ENCODE measurements around the gene FOXK2. TPM values are rescaled to one million over a fixed set of nuclear protein-coding genes. Genes with fewer than 3 reads are reported as not detected.

Gene FOXK2
- total RNA-seq, 1 donor from 2014 or later = 60.4 TPM

DNA sequence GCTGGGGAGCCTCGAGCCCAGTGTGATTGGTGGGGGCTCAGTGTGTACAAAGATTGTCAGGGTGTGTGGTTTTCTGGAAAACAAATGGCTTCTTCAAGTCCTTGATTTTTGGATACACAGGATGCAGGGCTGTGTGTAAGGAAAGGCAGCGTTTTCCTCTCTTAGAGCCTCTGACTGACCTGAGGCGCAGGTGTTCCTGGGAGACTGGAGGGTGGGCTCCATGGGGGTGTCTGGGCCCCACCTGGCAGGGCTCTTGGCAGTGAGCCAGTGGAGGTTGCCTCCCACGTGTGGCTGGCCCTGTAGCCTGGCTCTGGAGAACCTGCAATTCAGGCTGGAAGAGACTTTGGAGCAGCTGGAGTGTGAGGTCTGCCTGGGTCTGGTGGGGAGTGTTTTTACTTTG is 5.0 kb downstream of the FOXK2 start:
- TF ChIP-seq, protein P1, sequence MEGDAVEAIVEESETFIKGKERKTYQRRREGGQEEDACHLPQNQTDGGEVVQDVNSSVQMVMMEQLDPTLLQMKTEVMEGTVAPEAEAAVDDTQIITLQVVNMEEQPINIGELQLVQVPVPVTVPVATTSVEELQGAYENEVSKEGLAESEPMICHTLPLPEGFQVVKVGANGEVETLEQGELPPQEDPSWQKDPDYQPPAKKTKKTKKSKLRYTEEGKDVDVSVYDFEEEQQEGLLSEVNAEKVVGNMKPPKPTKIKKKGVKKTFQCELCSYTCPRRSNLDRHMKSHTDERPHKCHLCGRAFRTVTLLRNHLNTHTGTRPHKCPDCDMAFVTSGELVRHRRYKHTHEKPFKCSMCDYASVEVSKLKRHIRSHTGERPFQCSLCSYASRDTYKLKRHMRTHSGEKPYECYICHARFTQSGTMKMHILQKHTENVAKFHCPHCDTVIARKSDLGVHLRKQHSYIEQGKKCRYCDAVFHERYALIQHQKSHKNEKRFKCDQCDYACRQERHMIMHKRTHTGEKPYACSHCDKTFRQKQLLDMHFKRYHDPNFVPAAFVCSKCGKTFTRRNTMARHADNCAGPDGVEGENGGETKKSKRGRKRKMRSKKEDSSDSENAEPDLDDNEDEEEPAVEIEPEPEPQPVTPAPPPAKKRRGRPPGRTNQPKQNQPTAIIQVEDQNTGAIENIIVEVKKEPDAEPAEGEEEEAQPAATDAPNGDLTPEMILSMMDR (IDR thresholded peaks at IDR 0.05) = no peak
- ATAC-seq (ENCODE audit: low read depth) = no peak
- Mint-ChIP-seq H3K4me3 (no peak overlapping the region), H3K9me3 (no peaks in the 10 kb centered on the region), H3K36me3 (ENCODE audit: low read depth) (peaks cover 10% of the 10 kb centered on the region), H3K27me3 (no peaks in the 10 kb centered on the region), H3K27ac (no peak overlapping the region), H3K4me1 (peaks cover 57% of the 10 kb centered on the region)
- ChIA-PET POLR2A (no interaction called here), CTCF (no interaction called here)
- no peak for DNase-seq
- intact Hi-C loops (cut with micrococcal nuclease) = no loop called here

DNA sequence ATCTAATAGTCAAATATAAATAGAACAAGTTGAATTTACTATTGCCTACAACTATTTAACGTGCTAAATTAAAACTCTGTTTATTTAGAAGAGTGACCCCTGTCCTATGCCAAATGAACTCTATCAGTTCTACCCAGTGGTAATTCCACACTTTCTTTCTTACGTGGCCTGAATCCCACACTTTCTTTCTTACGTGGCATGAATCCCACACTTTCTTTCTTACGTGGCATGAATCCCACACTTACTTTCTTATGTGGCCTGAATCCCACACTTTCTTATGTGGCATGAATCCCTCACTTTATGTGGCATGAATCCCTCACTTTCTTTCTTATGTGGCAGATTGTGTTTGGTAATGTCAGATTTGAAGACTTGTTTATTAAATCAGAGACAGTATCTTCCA is 6.2 kb downstream of the FOXK2 start:
- Mint-ChIP-seq H3K27ac (no peak overlapping the region), H3K4me1 (peaks cover 62% of the 10 kb centered on the region), H3K4me3 (no peak overlapping the region), H3K27me3 (no peaks in the 10 kb centered on the region), H3K9me3 (no peaks in the 10 kb centered on the region), H3K36me3 (ENCODE audit: low read depth) (peaks cover 7% of the 10 kb centered on the region)
- intact Hi-C loops (cut with micrococcal nuclease) = no loop called here
- ChIA-PET POLR2A (no interaction called here), CTCF (no interaction called here)
- DNase-seq (no peak), ATAC-seq (ENCODE audit: low read depth) (no peak)
- TF ChIP-seq, protein P1 (IDR thresholded peaks at IDR 0.05) = no peak

DNA sequence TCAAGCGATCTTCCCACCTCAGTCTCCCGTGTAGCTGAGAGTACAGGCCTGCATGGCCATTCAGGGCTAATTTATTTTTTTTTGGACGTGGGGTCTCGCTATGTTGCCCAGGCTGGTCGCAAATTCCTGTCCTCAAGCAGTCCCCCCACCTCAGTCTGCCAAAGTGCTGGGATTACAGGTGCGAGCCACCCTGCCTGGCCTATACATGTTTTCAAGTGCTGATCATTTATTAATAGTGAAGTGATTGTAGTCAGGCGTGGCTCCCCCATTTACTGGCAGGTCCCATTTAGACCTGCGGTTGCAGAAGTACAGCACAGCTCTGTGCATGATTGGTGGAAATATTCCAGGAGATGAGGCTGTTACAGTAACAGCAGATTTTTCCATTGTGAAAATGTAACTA is 8.4 kb downstream of the FOXK2 start:
- Mint-ChIP-seq H3K9me3 (no peaks in the 10 kb centered on the region), H3K4me1 (peaks cover 56% of the 10 kb centered on the region), H3K36me3 (ENCODE audit: low read depth) (peaks cover 4% of the 10 kb centered on the region), H3K4me3 (no peak overlapping the region), H3K27me3 (no peaks in the 10 kb centered on the region), H3K27ac (no peak overlapping the region)
- intact Hi-C loops (cut with micrococcal nuclease) = no loop called here
- CTCF ChIA-PET = interaction anchor here (1.5 kb wide), 1 partner anchor 23 kb away, joined by 4 read pairs; no protein-coding TSS in a partner anchor
- DNase-seq (no peak), ATAC-seq (ENCODE audit: low read depth) (no peak)
- TF ChIP-seq, protein P1 (IDR thresholded peaks at IDR 0.05) = no peak
- POLR2A ChIA-PET = interaction anchor here (0.8 kb wide), 1 partner anchor 70 kb away, joined by 3 read pairs; the partner anchor contains the start of gene NARF

DNA sequence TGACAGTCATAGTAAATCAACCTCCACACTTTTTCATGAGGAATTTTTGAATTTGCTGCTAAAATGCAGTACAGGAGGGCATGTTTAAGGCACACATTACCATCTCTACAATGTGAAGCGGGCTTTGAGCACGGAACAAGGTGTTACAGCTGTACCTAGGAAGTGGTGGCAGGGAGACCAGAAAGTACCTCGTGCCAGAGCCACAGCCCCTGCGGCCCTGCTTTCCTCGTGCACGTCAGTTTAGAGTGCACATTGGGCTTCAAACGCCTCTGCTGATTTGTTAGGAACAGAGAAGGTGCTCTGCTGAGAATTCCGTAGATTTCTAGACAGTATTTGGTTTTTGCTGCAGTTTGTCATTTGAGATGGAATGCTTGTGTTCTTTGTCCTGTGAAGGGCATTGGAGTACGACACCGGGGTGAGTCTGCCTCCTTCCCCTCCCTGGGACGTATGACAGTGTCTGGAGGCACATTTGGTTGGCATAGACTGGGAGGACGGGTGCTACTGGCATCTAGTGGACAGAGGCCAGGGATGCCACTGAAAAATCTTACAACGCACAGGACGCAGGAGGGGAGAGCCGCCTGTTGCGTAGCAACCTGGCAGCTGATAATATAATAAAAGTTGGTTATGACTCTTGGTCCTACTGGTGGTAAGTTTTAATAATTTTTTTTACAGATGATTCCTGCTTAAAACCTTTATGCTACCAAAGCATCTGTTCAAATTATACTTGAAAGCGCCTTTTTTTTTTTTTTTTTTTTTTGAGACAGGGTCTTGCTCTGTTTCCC is 9.1 kb downstream of the FOXK2 start:
- TF ChIP-seq, protein P1 (IDR thresholded peaks at IDR 0.05) = no peak
- ATAC-seq (ENCODE audit: low read depth) (no peak), DNase-seq (no peak)
- Mint-ChIP-seq H3K27ac (no peak overlapping the region), H3K4me1 (peaks cover 50% of the 10 kb centered on the region), H3K4me3 (no peak overlapping the region), H3K36me3 (ENCODE audit: low read depth) (peaks cover 4% of the 10 kb centered on the region), H3K27me3 (no peaks in the 10 kb centered on the region), H3K9me3 (no peaks in the 10 kb centered on the region)
- intact Hi-C loops (cut with micrococcal nuclease) = no loop called here
- CTCF ChIA-PET = interaction anchor here (1.5 kb wide), 1 partner anchor 23 kb away, joined by 4 read pairs; no protein-coding TSS in a partner anchor
- POLR2A ChIA-PET = interaction anchor here (0.7 kb wide), 1 partner anchor 8 kb away, joined by 5 read pairs; no protein-coding TSS in a partner anchor

GRCh38 chr17:82529914-82530300 is 10.4 kb downstream of the FOXK2 start:
- TF ChIP-seq, protein P1 (IDR thresholded peaks at IDR 0.05) = no peak
- ATAC-seq (ENCODE audit: low read depth) = no peak
- Mint-ChIP-seq H3K27me3 (no peaks in the 10 kb centered on the region), H3K4me1 (peaks cover 49% of the 10 kb centered on the region), H3K27ac (no peak overlapping the region), H3K9me3 (no peaks in the 10 kb centered on the region), H3K4me3 (no peak overlapping the region), H3K36me3 (ENCODE audit: low read depth) (peaks cover 3% of the 10 kb centered on the region)
- ChIA-PET POLR2A (no interaction called here), CTCF (no interaction called here)
- intact Hi-C loops (cut with micrococcal nuclease) = no loop called here
- no peak for DNase-seq

All from activated B cell treated with CpG ODN at 0.5 μM for 24 hours (primary cell).